HepG2 (cell line): ENCODE data around the gene MTSS2.

ENCODE experiments used
- GABPA ChIP-seq, 2 experiments: IDR thresholded peaks; 2 replicates each; pipeline ENCODE4 v1.6.1; 2011 to 2016; ENCODE audit warnings: low read depth in 2 of 2, low read length in 1 of 2, missing biosample characterization in 1 of 2, missing genetic modification characterization in 1 of 2
- JUNB ChIP-seq: sonication (generic); formaldehyde crosslinking; IDR thresholded peaks from 2 replicates; pipeline ENCODE4 v1.8.0; 2022; ENCODE audit warnings: missing genetic modification reagents, mild to moderate bottlenecking, borderline replicate concordance
- MAZ ChIP-seq, 2 experiments: sonication (generic) in 1 of 2; formaldehyde crosslinking in 1 of 2; IDR thresholded peaks; 2 replicates each; pipeline versions ENCODE4 v1.5.0 to v1.6.1; 2012 to 2020; ENCODE audit warnings: low read depth in 2 of 2, mild to moderate bottlenecking in 2 of 2, borderline replicate concordance in 1 of 2, improper control_type of control experiment in 1 of 2, low read length in 1 of 2, missing genetic modification reagents in 1 of 2, moderate library complexity in 1 of 2
- POLR2A ChIP-seq, 2 experiments: IDR thresholded peaks; 2 replicates each; pipeline ENCODE4 v1.6.1; 2011; ENCODE audit warnings: low read depth in 2 of 2, low read length in 2 of 2, mild to moderate bottlenecking in 1 of 2, moderate library complexity in 1 of 2; ENCODE audit not compliant: insufficient read depth in 1 of 2
- SP5 ChIP-seq: IDR thresholded peaks from 2 replicates; pipeline ENCODE4 v1.6.1; 2016; ENCODE audit warnings: low read depth, borderline replicate concordance
- ZNF263 ChIP-seq: sonication (generic); formaldehyde crosslinking; IDR thresholded peaks from 2 replicates; pipeline ENCODE4 v1.4.0; 2020; ENCODE audit warnings: missing genetic modification reagents
- ZNF572 ChIP-seq: sonication (generic); formaldehyde crosslinking; IDR thresholded peaks from 2 replicates; pipeline ENCODE4 v1.5.1; 2020; ENCODE audit warnings: mild to moderate bottlenecking, missing genetic modification reagents
- ZNF670 ChIP-seq: sonication (generic); formaldehyde crosslinking; IDR thresholded peaks from 2 replicates; pipeline ENCODE4 v1.8.0; 2022; ENCODE audit warnings: mild to moderate bottlenecking, missing genetic modification reagents, borderline replicate concordance
- TF ChIP-seq, protein P1 (sequence below): sonication (generic); formaldehyde crosslinking; IDR thresholded peaks from 2 replicates; pipeline ENCODE4 v1.5.0; 2020; ENCODE audit warnings: mild to moderate bottlenecking, missing genetic modification reagents, moderate library complexity
- TF ChIP-seq, protein P2 (sequence below): IDR thresholded peaks from 2 replicates; pipeline ENCODE4 v1.6.1; 2016; ENCODE audit warnings: low read depth, missing genetic modification reagents, missing compliant biosample characterization
- TF ChIP-seq, protein P3 (sequence below): IDR thresholded peaks from 2 replicates; pipeline ENCODE4 v1.6.1; 2016; ENCODE audit warnings: low read depth, control low read depth

DNA sequence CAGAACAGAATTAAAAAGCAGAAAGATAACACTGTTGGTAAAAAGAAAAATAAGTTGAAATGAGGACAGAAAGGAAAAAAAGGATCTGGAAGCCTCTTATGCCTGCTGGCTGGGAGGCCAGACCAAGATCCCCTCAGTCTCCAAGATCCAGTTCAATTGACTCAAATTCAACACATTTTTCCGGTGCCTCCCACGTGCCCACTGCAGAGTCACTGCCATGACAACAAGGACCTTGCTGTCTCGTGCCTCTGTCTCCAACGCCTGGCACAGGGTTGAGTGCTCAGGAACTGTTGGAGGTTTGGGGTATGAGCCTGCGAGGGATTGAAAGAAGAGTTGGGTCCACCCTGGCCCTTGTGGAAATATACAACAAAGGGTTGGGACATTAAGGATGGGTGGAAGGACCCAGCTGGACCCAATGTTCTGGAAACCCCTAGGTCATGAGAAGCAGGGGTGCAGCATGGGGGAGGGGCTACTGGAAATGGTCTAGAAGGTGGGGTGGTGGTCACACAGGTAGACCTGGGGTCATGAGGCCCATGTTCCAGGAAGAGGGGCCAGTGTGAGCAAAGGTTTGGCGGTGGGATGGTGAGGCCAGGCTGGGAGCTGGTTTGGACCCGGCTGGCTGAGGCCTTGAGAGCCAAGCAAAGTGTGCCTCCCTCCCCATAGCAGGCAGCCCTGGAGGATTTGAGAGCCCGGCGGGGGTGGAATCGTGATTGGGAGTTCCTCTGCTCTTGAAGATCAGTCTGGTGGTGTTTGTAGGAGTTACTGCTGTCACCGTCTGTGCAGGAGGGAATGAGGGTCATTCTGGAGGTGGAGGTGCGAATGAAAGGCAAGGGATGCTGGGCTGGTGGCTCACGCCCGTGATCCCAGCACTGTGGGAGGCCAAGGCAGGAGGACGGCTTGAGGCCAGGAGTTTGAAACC lies 38.2 kb downstream of the MTSS2 start:
- TF ChIP-seq, protein P1, sequence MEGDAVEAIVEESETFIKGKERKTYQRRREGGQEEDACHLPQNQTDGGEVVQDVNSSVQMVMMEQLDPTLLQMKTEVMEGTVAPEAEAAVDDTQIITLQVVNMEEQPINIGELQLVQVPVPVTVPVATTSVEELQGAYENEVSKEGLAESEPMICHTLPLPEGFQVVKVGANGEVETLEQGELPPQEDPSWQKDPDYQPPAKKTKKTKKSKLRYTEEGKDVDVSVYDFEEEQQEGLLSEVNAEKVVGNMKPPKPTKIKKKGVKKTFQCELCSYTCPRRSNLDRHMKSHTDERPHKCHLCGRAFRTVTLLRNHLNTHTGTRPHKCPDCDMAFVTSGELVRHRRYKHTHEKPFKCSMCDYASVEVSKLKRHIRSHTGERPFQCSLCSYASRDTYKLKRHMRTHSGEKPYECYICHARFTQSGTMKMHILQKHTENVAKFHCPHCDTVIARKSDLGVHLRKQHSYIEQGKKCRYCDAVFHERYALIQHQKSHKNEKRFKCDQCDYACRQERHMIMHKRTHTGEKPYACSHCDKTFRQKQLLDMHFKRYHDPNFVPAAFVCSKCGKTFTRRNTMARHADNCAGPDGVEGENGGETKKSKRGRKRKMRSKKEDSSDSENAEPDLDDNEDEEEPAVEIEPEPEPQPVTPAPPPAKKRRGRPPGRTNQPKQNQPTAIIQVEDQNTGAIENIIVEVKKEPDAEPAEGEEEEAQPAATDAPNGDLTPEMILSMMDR (CRISPR knock-in tag): no peak
- TF ChIP-seq MAZ (IDR thresholded peaks at IDR 0.05; ENCODE audit: borderline replicate concordance, low read depth, low read length) (no peak), MAZ (CRISPR knock-in tag; IDR thresholded peaks at IDR 0.05; ENCODE audit: low read depth) (no peak), SP5 (CRISPR knock-in tag) (no peak), ZNF263 (no peak), ZNF670 (CRISPR knock-in tag) (no peak), POLR2A (IDR thresholded peaks at IDR 0.05; ENCODE audit: insufficient read depth in 1 of 2, low read depth in 2 of 2, low read length in 2 of 2) (no peak), GABPA (IDR thresholded peaks at IDR 0.05; ENCODE audit: low read depth, low read length) (no peak), GABPA (CRISPR knock-in tag; IDR thresholded peaks at IDR 0.05; ENCODE audit: low read depth) (no peak), JUNB (CRISPR knock-in tag) (no peak), ZNF572 (CRISPR knock-in tag) (no peak)
- TF ChIP-seq, protein P2, sequence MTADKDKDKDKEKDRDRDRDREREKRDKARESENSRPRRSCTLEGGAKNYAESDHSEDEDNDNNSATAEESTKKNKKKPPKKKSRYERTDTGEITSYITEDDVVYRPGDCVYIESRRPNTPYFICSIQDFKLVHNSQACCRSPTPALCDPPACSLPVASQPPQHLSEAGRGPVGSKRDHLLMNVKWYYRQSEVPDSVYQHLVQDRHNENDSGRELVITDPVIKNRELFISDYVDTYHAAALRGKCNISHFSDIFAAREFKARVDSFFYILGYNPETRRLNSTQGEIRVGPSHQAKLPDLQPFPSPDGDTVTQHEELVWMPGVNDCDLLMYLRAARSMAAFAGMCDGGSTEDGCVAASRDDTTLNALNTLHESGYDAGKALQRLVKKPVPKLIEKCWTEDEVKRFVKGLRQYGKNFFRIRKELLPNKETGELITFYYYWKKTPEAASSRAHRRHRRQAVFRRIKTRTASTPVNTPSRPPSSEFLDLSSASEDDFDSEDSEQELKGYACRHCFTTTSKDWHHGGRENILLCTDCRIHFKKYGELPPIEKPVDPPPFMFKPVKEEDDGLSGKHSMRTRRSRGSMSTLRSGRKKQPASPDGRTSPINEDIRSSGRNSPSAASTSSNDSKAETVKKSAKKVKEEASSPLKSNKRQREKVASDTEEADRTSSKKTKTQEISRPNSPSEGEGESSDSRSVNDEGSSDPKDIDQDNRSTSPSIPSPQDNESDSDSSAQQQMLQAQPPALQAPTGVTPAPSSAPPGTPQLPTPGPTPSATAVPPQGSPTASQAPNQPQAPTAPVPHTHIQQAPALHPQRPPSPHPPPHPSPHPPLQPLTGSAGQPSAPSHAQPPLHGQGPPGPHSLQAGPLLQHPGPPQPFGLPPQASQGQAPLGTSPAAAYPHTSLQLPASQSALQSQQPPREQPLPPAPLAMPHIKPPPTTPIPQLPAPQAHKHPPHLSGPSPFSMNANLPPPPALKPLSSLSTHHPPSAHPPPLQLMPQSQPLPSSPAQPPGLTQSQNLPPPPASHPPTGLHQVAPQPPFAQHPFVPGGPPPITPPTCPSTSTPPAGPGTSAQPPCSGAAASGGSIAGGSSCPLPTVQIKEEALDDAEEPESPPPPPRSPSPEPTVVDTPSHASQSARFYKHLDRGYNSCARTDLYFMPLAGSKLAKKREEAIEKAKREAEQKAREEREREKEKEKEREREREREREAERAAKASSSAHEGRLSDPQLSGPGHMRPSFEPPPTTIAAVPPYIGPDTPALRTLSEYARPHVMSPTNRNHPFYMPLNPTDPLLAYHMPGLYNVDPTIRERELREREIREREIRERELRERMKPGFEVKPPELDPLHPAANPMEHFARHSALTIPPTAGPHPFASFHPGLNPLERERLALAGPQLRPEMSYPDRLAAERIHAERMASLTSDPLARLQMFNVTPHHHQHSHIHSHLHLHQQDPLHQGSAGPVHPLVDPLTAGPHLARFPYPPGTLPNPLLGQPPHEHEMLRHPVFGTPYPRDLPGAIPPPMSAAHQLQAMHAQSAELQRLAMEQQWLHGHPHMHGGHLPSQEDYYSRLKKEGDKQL (CRISPR knock-in tag): no peak
- TF ChIP-seq, protein P3, sequence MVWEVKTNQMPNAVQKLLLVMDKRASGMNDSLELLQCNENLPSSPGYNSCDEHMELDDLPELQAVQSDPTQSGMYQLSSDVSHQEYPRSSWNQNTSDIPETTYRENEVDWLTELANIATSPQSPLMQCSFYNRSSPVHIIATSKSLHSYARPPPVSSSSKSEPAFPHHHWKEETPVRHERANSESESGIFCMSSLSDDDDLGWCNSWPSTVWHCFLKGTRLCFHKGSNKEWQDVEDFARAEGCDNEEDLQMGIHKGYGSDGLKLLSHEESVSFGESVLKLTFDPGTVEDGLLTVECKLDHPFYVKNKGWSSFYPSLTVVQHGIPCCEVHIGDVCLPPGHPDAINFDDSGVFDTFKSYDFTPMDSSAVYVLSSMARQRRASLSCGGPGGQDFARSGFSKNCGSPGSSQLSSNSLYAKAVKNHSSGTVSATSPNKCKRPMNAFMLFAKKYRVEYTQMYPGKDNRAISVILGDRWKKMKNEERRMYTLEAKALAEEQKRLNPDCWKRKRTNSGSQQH: no peak
